ENCODE results near the gene P2RX1.

GRCh38 chr17:3890878-3891219, 25.4 kb downstream of the P2RX1 start:
- TF ChIP-seq CTCF (IDR thresholded peaks at IDR 0.05; ENCODE audit: low read depth, low read length, poor library complexity, severe bottlenecking) (no peak), EZH2phosphoT487 (IDR thresholded peaks at IDR 0.05; ENCODE audit: borderline replicate concordance, low read length) (no peak)

Measured in DOHH2 (cell line).